ENCODE measurements around the gene IL1A.

Gene IL1A

GRCh38 chr2:112793449-112793978 lies 9.2 kb upstream of the IL1A start:
- DNase-seq (ENCODE audit: low read depth in 2 of 2, low spot score in 1 of 2) = no peak

GRCh38 chr2:112792419-112792818 lies 8.1 kb upstream of the IL1A start:
- no peak for DNase-seq (ENCODE audit: low read depth in 2 of 2, low spot score in 1 of 2)

- no peak for DNase-seq (ENCODE audit: low read depth in 2 of 2, low spot score in 1 of 2)
These were observed 7.5 kb upstream of the IL1A start for GRCh38 chr2:112791693-112792230.

- no peak for DNase-seq (ENCODE audit: low read depth in 2 of 2, low spot score in 1 of 2)
These were observed 6.7 kb upstream of the IL1A start for GRCh38 chr2:112791019-112791418.

GRCh38 chr2:112790305-112790704 lies 6.0 kb upstream of the IL1A start:
- no peak for DNase-seq (ENCODE audit: low read depth in 2 of 2, low spot score in 1 of 2)

GRCh38 chr2:112789186-112789585 lies 4.9 kb upstream of the IL1A start:
- DNase-seq (ENCODE audit: low read depth in 2 of 2, low spot score in 1 of 2) = no peak

GRCh38 chr2:112788653-112789052 lies 4.4 kb upstream of the IL1A start:
- no peak for DNase-seq (ENCODE audit: low read depth in 2 of 2, low spot score in 1 of 2)

GRCh38 chr2:112787729-112788393 lies 3.6 kb upstream of the IL1A start:
- no peak for DNase-seq (ENCODE audit: low read depth in 2 of 2, low spot score in 1 of 2)

GRCh38 chr2:112787294-112787693 lies 3.0 kb upstream of the IL1A start:
- no peak for DNase-seq (ENCODE audit: low read depth in 2 of 2, low spot score in 1 of 2)

- DNase-seq (ENCODE audit: low read depth in 2 of 2, low spot score in 1 of 2) = no peak
These were observed 1.0 kb downstream of the IL1A start for GRCh38 chr2:112783187-112783714.

GRCh38 chr2:112782234-112782799 lies 2.0 kb downstream of the IL1A start:
- DNase-seq (ENCODE audit: low read depth in 2 of 2, low spot score in 1 of 2) = no peak

GRCh38 chr2:112779598-112779997 lies 4.7 kb downstream of the IL1A start:
- DNase-seq (ENCODE audit: low read depth in 2 of 2, low spot score in 1 of 2) = no peak

GRCh38 chr2:112777036-112777435 lies 7.3 kb downstream of the IL1A start:
- DNase-seq (ENCODE audit: low read depth in 2 of 2, low spot score in 1 of 2) = no peak

GRCh38 chr2:112776113-112776512 lies 8.2 kb downstream of the IL1A start:
- DNase-seq (ENCODE audit: low read depth in 2 of 2, low spot score in 1 of 2) = no peak

- no peak for DNase-seq (ENCODE audit: low read depth in 2 of 2, low spot score in 1 of 2)
These were observed 9.6 kb downstream of the IL1A start for GRCh38 chr2:112774536-112775285.

GRCh38 chr2:112773556-112773955 lies 10.7 kb downstream of the IL1A start:
- no peak for DNase-seq (ENCODE audit: low read depth in 2 of 2, low spot score in 1 of 2)

- DNase-seq (ENCODE audit: low read depth in 2 of 2, low spot score in 1 of 2) = no peak
These were observed 11.3 kb downstream of the IL1A start for GRCh38 chr2:112772911-112773475.

- DNase-seq (ENCODE audit: low read depth in 2 of 2, low spot score in 1 of 2) = no peak
These were observed 12.0 kb downstream of the IL1A start for GRCh38 chr2:112772322-112772721.

GRCh38 chr2:112768432-112768831 lies 15.9 kb downstream of the IL1A start:
- no peak for DNase-seq (ENCODE audit: low read depth in 2 of 2, low spot score in 1 of 2)

- no peak for DNase-seq (ENCODE audit: low read depth in 2 of 2, low spot score in 1 of 2)
These were observed 16.5 kb downstream of the IL1A start for GRCh38 chr2:112767693-112768330.

- no peak for DNase-seq (ENCODE audit: low read depth in 2 of 2, low spot score in 1 of 2)
These were observed 19.0 kb downstream of the IL1A start for GRCh38 chr2:112765251-112765650.

All from stimulated activated CD8-positive, alpha-beta memory T cell treated with anti-CD3 and anti-CD28 coated beads, Interleukin-4, amount 100 ng/mL, for 1 hour (primary cell).